Sigmoid colon (tissue), 4 donors: ENCODE data around the gene PDZD8.
"Not testable (repeated sequence)": the region's sequence is repeated elsewhere in the genome, so short reads cannot be mapped to it uniquely, and the experiment has no call there.

Experiments
- CTCF ChIP-seq, 4 experiments: fragments of 450-650 bp in 3 of 4; fragments of 200-600 bp in 1 of 4; IDR thresholded peaks; one replicate each; pipeline ENCODE4 v1.5.1; 2016 to 2019; ENCODE audit warnings: antibody characterized with exemption in 4 of 4, mild to moderate bottlenecking in 3 of 4, moderate library complexity in 2 of 4
- POLR2AphosphoS5 ChIP-seq, 4 donors: sonication (generic); formaldehyde crosslinking; IDR thresholded peaks; one replicate each; pipeline ENCODE4 v1.6.1; 2017; ENCODE audit warnings: antibody characterized with exemption in 4 of 4

DNA sequence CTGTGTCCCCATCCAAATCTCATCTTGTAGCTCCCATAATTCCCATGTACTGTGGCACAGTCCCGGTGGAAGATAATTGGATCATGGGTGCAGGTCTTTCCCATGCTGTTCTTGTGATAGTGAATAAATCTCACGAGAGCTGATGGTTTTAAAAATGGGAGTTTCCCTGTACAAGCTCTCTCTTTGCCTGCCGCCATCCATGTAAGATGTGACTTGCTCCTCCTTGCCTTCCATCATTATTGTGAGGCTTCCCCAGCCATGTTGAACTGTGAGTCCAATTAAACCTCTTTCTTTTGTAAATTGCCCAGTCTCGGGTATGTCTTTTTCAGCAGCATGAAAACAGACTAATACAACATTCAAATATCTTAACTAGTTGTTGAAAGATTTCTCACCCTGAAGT, 145.1 kb downstream of the PDZD8 start:
- not testable (repeated sequence) for TF ChIP-seq CTCF, POLR2AphosphoS5 (IDR thresholded peaks at IDR 0.05)
